Limb (tissue), 2 donors: ENCODE data around the gene MLEC.
"Not testable (repeated sequence)": the region's sequence is repeated elsewhere in the genome, so short reads cannot be mapped to it uniquely, and the experiment has no call there.

Source experiments
- DNase-seq, 2 donors: peaks; one replicate each; pipeline ENCODE4 v3.0.0-alpha.2; 2016; ENCODE audit errors: extremely low spot score in 2 of 2

Gene MLEC

DNA sequence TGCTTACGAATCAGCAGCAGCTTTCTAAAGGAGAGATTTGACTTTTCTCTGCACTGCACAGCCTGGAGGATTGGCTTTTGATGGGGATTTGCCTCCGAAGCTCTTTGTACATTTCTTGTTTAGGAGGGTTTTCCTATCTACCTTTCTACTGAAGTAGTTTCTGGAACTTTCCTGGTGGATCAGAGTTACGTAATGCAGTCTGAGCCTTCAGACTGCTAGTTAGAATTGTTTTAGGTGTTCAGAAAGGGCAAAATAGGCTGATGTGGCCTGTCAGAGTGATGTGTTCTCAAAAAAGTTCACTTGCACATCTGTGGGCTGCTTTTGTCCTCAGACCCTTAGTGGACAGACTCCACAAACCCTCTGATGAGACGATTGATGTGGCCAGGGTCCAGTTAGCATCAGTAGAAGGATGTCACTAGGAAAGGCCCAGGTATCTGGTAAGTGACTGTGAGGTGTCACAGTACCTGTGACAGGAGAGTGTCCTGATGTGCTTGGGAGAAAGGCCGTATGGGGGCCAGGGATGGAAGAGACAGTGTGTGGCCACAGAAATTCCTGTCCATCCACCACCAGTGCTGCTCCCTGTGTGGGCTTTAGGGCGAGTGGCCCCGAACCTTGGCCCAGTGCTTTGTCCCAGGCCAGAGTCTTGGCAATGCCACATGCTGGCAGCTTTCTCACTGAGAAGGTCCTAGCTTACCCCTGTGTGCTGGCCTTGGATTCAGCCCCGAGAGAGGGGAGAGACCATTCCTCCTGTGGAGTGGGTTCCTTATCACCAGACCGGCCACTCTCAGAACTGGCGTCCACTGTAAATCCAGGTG lies 34.2 kb downstream of the MLEC start:
- DNase-seq, result no peak

DNA sequence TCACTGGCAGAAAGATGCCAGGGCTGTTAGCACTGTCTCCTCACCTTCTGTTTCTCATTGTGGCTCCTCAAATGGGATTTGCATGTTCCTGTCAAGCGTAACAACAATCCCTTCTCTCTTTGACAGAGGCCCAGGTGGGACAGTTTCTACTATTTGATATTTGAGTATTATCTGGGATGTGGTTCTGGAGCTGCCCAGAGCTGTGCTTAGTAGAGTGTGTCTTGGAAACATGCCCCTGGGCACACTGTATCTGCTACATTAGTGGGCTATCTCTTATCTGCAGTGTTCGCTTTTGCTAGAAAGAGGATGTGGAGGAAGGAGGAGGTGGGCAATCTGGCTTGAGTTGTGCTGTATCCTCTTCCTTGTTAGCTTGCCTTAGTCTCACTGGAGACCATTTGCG lies 34.9 kb downstream of the MLEC start:
- DNase-seq, result no peak

DNA sequence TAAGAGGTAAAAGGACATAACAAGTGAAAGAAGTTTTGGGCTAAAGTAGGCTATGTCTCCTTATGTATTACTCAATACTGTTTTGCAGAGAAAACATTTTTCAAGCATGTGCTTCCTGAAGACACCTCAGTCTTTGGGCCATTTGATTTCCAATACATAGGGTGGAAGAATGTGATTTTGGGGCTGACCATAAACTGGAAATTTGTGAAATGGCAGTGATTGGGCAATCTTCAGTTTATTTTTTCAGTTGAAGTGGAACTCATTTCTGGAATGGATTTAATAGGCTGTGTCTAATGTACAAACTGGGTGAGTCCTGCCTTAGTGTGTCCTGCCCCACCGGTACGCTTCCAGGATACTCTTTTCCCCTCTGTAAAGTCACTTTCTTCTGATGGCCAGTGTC lies 35.8 kb downstream of the MLEC start:
- DNase-seq, result no peak

GRCh38 chr12:120724720-120725119 lies 37.8 kb downstream of the MLEC start:
- no peak for DNase-seq

- DNase-seq, result no peak
These were observed 38.3 kb downstream of the MLEC start for GRCh38 chr12:120725151-120725658.

GRCh38 chr12:120725659-120726509 lies 38.9 kb downstream of the MLEC start, which contains the start of gene ACADS:
Gene ACADS, plus strand, starts transcription at chr12:120725826. Its CDS starts 60 bp downstream, at chr12:120725886.
- DNase-seq, result peak; percentile 77 to 88

- no peak for DNase-seq
These were observed 39.5 kb downstream of the MLEC start for GRCh38 chr12:120726510-120726793.

DNA sequence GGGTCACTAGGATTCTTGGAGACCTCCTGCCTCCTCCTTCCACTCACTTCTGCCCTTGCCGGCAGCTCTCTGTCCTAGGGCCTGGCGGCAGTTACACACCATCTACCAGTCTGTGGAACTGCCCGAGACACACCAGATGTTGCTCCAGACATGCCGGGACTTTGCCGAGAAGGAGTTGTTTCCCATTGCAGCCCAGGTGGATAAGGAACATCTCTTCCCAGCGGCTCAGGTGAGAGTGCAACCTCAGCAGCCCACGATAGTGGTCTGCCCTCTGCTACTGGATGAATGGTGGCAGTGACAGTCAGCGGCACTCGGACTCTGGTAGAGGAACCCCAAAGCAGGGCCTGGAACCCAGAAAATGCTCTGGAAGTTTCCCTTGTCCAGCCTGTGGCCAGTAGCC lies 40.0 kb downstream of the MLEC start:
- no peak for DNase-seq

- not testable (repeated sequence) for DNase-seq
These were observed 45.2 kb downstream of the MLEC start for GRCh38 chr12:120732198-120732597.

- no peak for DNase-seq
These were observed 46.6 kb downstream of the MLEC start for GRCh38 chr12:120733574-120733973.

- DNase-seq, result no peak
These were observed 47.3 kb downstream of the MLEC start for GRCh38 chr12:120734210-120734609.

- no peak for DNase-seq
These were observed 48.2 kb downstream of the MLEC start for GRCh38 chr12:120735181-120735580.

DNA sequence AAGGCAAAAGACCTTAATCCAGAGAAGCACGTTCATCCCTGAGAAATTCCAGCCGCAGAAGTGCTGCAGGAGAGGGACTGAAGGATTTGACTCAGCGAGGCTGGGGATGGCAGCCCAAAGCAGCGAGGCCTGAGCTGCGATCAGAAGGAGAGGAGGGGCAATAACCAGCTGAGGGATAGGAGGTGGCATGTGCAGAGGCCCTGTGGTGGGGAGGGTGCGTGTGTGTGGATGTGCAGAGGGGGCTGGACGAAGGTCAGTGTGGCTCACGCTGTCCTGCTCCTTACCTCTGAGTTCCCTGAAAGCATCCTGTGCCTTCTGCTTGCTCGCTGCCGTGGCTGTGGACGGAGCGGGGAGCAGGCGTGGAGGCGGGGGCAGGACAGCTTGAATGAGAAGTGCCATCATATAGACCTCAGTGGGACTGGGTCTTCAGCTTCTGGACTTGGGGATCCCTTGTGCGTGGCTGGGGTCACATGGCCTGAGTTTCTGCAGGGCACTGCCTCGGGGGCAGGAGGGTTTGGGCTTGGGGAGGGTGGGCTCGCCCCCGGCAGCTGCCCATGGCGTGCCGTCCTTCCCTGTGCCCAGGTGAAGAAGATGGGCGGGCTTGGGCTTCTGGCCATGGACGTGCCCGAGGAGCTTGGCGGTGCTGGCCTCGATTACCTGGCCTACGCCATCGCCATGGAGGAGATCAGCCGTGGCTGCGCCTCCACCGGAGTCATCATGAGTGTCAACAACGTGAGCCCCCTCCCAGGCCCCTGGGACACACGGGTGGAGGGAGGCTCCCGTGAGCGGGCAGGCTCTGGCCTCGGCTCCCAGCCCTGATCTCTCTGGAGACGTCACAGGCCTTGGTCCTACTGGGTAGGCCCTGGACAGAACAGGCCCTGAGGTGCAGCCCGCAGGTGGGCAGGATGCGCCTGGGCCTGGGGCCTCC lies 49.7 kb downstream of the MLEC start:
- DNase-seq, result no peak

GRCh38 chr12:120737557-120738251 lies 50.8 kb downstream of the MLEC start:
- DNase-seq, result no peak

DNA sequence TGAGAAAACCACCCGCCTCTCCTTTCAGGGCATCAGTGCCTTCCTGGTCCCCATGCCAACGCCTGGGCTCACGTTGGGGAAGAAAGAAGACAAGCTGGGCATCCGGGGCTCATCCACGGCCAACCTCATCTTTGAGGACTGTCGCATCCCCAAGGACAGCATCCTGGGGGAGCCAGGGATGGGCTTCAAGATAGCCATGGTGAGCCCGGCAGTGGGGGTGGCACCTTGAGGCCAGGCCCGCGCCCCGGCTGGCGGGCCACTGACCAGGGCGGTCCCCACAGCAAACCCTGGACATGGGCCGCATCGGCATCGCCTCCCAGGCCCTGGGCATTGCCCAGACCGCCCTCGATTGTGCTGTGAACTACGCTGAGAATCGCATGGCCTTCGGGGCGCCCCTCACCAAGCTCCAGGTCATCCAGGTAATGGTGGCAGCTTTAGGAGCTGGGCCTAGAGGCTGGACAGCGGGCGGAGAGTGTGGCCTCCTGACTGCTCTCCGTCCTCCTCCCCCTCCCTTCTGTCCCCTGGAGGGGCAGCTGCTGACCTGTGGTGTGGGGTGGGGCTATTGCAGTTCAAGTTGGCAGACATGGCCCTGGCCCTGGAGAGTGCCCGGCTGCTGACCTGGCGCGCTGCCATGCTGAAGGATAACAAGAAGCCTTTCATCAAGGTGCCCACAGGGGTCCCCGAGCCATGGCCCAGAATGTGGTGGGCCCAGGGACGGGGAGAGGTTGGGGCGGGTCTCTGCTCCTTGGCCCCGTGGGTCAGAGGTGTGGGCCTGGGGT lies 51.5 kb downstream of the MLEC start:
- DNase-seq, result no peak

- DNase-seq, result no peak
These were observed 52.2 kb downstream of the MLEC start for GRCh38 chr12:120739031-120739762.

- no peak for DNase-seq
These were observed 53.1 kb downstream of the MLEC start for GRCh38 chr12:120739821-120740613.

DNA sequence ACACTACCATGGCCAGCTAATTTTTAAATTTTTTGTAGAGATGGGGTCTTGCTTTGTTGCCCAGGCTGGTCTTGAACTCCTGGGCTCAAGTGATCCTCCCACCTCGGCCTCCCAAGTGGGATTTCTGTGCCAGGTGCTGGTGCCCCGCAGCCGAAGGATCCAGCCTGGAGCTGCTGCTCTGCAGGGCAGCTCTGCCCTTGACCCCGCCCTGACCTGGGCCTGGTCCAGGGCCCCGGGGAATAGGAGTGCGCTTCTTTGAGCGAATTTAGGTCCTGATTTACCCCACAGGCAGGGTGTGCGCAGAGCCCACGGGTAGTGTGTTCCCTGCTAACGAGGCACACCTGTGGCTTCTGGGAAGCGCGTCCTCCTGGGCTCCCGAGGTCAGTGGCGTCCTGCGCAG lies 53.9 kb downstream of the MLEC start:
- DNase-seq, result no peak
